K562 (cell line): ENCODE results near the gene ABHD8. TPM values are rescaled to one million over a fixed set of nuclear protein-coding genes. Genes with fewer than 3 reads are reported as not detected.

Experiments used
- CREM ChIP-seq: IDR thresholded peaks from 2 replicates; pipeline ENCODE4 v1.6.1; 2014; ENCODE audit warnings: antibody characterized with exemption, low read depth
- CTCFL ChIP-seq: IDR thresholded peaks from 2 replicates; pipeline ENCODE4 v1.6.1; 2011; ENCODE audit warnings: borderline replicate concordance, low read depth, mild to moderate bottlenecking, moderate library complexity, low read length; ENCODE audit not compliant: insufficient read depth, poor library complexity, severe bottlenecking
- DDX20 ChIP-seq: fragments of 450-650 bp; IDR thresholded peaks from 2 replicates; pipeline ENCODE4 v1.6.1; 2016; ENCODE audit warnings: missing genetic modification characterization, low read depth, mild to moderate bottlenecking, missing compliant biosample characterization, moderate library complexity
- RFX5 ChIP-seq: IDR thresholded peaks from 2 replicates; pipeline ENCODE4 v1.6.1; 2011; ENCODE audit warnings: low read depth, mild to moderate bottlenecking, improper control_type of control experiment, low read length
- SAFB2 ChIP-seq: fragments of 200-400 bp; formaldehyde crosslinking; IDR thresholded peaks from 2 replicates; pipeline ENCODE4 v1.6.1; 2018; ENCODE audit warnings: borderline replicate concordance, low read length, low read depth, moderate library complexity; ENCODE audit not compliant: severe bottlenecking
- TCF7L2 ChIP-seq: fragments of 150-350 bp; IDR thresholded peaks from 2 replicates; pipeline ENCODE4 v1.6.1; 2016; ENCODE audit warnings: low read depth, mild to moderate bottlenecking, low read length, moderate library complexity
- ZBTB12 ChIP-seq: fragments of 250-450 bp; sonication (Bioruptor Pico); IDR thresholded peaks from 2 replicates; pipeline ENCODE4 v1.4.0; 2020
- ZFP30 ChIP-seq: fragments of 250-450 bp; sonication (Bioruptor Pico); IDR thresholded peaks from 2 replicates; pipeline ENCODE4 v1.8.0; 2022; ENCODE audit warnings: moderate library complexity, mild to moderate bottlenecking, inconsistent platforms, borderline replicate concordance
- ZMIZ1 ChIP-seq, 2 experiments: fragments of 150-350 bp in 1 of 2; IDR thresholded peaks; 2 replicates each; pipeline ENCODE4 v1.6.1; 2012 to 2016; ENCODE audit warnings: low read depth in 2 of 2, low read length in 2 of 2, mild to moderate bottlenecking in 1 of 2, moderate library complexity in 1 of 2
- polyA plus RNA-seq, 8 experiments: library from polyadenylated mRNA; depleted of rRNA in 4 of 8; stranded (reverse) in 5 of 8; unstranded in 3 of 8; fragments of >200 nt; fragmentation: Nextera tagmentation in 2 of 8; fragmentation: Illumina TruSeq in 1 of 8; extraction: Ambion mirVana in 2 of 8; extraction: Trizol in 1 of 8; gene quantifications; 2 replicates each; pipeline versions ENCODE4 v1.2.1 to v1.2.3, GENCODE V29; 2011 to 2014; ENCODE audit warnings: inconsistent platforms in 1 of 8, missing spikeins in 1 of 8
- total RNA-seq, 7 experiments: library from RNA; depleted of rRNA in 6 of 7; stranded (reverse); fragments of >200 nt in 6 of 7; fragmentation: Illumina TruSeq in 2 of 7; extraction: Trizol in 2 of 7; gene quantifications; 2 replicates each; pipeline versions ENCODE4 v1.2.1 to v1.2.3, GENCODE V29; 2011 to 2021; ENCODE audit warnings: low replicate concordance in 1 of 7
- TF ChIP-seq, protein P1 (sequence below): sonication (generic); formaldehyde crosslinking; IDR thresholded peaks from 2 replicates; pipeline ENCODE4 v1.8.0; 2023; ENCODE audit warnings: missing genetic modification reagents, mild to moderate bottlenecking, borderline replicate concordance
- TF ChIP-seq, protein P2 (sequence below): fragments of 450-650 bp; IDR thresholded peaks from 2 replicates; pipeline ENCODE4 v1.7.0; 2016; ENCODE audit warnings: borderline replicate concordance

Gene ABHD8
- total and polyA plus RNA-seq, 9 of the 15 experiments (the other 6 are each of a cell fraction or from before 2014, with no cell fraction given) = 0.04 to 6.6 (median 2.0) TPM; not detected in 1

DNA sequence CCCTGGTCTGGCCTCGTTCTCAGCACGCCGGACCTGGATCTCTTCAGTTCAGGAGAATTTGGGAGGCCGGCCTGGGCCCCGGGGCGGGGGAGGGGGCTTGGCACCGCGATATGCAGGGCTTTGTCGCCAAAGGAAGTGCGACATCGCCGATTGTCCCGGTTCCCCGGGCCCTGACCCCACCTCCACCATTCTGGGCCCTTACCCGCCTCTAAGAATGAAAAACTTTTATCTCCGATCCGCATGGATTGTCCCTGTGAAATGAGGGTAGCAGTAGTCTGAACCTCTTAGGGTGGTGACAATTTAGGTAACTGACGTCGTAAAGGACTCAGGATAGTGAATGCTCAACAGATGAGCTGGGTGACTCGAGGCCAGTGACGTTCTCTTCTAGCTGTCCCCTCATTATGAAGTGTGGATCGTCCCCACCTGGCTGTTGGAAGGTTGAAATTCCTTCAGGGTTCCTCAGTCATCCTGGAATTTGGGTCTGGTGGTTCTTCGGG is 6.8 kb upstream of the ABHD8 start (continued):
- TF ChIP-seq CTCFL (no peak), ZBTB12 (peak; percentile 66; the same call in 1 of the 2 replicates), TCF7L2 (no peak), ZMIZ1 (IDR thresholded peaks at IDR 0.05; ENCODE audit: low read depth in 2 of 2, low read length in 2 of 2) (no peak), DDX20 (no peak), ZFP30 (no peak), CREM (peak; percentile 88), RFX5 (no peak), SAFB2 (no peak)
- TF ChIP-seq, protein P1, sequence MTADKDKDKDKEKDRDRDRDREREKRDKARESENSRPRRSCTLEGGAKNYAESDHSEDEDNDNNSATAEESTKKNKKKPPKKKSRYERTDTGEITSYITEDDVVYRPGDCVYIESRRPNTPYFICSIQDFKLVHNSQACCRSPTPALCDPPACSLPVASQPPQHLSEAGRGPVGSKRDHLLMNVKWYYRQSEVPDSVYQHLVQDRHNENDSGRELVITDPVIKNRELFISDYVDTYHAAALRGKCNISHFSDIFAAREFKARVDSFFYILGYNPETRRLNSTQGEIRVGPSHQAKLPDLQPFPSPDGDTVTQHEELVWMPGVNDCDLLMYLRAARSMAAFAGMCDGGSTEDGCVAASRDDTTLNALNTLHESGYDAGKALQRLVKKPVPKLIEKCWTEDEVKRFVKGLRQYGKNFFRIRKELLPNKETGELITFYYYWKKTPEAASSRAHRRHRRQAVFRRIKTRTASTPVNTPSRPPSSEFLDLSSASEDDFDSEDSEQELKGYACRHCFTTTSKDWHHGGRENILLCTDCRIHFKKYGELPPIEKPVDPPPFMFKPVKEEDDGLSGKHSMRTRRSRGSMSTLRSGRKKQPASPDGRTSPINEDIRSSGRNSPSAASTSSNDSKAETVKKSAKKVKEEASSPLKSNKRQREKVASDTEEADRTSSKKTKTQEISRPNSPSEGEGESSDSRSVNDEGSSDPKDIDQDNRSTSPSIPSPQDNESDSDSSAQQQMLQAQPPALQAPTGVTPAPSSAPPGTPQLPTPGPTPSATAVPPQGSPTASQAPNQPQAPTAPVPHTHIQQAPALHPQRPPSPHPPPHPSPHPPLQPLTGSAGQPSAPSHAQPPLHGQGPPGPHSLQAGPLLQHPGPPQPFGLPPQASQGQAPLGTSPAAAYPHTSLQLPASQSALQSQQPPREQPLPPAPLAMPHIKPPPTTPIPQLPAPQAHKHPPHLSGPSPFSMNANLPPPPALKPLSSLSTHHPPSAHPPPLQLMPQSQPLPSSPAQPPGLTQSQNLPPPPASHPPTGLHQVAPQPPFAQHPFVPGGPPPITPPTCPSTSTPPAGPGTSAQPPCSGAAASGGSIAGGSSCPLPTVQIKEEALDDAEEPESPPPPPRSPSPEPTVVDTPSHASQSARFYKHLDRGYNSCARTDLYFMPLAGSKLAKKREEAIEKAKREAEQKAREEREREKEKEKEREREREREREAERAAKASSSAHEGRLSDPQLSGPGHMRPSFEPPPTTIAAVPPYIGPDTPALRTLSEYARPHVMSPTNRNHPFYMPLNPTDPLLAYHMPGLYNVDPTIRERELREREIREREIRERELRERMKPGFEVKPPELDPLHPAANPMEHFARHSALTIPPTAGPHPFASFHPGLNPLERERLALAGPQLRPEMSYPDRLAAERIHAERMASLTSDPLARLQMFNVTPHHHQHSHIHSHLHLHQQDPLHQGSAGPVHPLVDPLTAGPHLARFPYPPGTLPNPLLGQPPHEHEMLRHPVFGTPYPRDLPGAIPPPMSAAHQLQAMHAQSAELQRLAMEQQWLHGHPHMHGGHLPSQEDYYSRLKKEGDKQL (CRISPR knock-in tag) = no peak
- TF ChIP-seq, protein P2, sequence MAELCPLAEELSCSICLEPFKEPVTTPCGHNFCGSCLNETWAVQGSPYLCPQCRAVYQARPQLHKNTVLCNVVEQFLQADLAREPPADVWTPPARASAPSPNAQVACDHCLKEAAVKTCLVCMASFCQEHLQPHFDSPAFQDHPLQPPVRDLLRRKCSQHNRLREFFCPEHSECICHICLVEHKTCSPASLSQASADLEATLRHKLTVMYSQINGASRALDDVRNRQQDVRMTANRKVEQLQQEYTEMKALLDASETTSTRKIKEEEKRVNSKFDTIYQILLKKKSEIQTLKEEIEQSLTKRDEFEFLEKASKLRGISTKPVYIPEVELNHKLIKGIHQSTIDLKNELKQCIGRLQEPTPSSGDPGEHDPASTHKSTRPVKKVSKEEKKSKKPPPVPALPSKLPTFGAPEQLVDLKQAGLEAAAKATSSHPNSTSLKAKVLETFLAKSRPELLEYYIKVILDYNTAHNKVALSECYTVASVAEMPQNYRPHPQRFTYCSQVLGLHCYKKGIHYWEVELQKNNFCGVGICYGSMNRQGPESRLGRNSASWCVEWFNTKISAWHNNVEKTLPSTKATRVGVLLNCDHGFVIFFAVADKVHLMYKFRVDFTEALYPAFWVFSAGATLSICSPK = no peak
